ENCODE data around the gene BRF1. TPM values are rescaled to one million over a fixed set of nuclear protein-coding genes. Genes with fewer than 3 reads are reported as not detected.
A peak's percentile ranks its signal among the peaks of the same experiment; 100 is the strongest.

BRF1 gene
- total and polyA plus RNA-seq, 2 of the 13 experiments (the other 11 are each of a cell fraction or from before 2014, with no cell fraction given) = 5.1 to 11.0 TPM

DNA sequence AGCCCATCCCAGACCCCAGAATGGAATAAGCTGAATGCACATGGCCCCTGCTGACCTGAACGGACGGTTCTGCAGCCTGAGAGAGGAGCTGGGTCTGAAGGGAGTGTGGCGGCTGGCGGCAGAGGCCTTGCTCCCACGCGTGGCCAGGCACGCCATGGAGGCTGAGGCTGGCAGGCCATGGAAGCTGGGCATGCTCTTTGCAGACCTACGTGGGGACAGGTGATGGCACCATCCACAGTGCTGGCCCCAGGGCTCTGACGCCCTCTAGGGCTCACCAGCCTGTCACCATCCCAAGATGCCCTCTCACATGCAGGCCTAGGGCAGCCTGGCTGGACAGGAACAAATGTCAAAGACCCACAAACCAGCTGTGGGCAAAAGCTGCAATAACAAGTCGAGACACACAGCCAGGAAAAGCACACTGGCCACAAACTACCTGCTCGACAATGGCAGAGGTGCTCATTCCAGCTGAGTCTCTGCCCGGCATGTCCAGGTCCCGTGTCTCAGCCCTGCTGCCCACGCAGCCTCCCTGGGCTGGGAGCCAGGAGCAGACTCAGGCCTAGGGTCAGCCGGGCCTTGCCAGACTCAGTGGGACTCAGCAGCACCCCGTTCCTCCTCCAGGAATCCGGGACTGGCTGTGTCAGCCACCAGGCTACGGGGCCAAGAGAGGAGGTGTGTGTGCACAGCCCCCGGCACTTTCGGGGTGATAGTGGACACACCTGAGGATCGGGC is 32.8 kb downstream of the BRF1 start (continued):
- TF ChIP-seq ZNF263 (CRISPR knock-in tag; IDR thresholded peaks at IDR 0.05) = no peak
- TF ChIP-seq, protein P1, sequence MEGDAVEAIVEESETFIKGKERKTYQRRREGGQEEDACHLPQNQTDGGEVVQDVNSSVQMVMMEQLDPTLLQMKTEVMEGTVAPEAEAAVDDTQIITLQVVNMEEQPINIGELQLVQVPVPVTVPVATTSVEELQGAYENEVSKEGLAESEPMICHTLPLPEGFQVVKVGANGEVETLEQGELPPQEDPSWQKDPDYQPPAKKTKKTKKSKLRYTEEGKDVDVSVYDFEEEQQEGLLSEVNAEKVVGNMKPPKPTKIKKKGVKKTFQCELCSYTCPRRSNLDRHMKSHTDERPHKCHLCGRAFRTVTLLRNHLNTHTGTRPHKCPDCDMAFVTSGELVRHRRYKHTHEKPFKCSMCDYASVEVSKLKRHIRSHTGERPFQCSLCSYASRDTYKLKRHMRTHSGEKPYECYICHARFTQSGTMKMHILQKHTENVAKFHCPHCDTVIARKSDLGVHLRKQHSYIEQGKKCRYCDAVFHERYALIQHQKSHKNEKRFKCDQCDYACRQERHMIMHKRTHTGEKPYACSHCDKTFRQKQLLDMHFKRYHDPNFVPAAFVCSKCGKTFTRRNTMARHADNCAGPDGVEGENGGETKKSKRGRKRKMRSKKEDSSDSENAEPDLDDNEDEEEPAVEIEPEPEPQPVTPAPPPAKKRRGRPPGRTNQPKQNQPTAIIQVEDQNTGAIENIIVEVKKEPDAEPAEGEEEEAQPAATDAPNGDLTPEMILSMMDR (CRISPR knock-in tag; IDR thresholded peaks at IDR 0.05) = peak; percentile 27; the same call in 1 of the 2 replicates
- TF ChIP-seq, protein P2, sequence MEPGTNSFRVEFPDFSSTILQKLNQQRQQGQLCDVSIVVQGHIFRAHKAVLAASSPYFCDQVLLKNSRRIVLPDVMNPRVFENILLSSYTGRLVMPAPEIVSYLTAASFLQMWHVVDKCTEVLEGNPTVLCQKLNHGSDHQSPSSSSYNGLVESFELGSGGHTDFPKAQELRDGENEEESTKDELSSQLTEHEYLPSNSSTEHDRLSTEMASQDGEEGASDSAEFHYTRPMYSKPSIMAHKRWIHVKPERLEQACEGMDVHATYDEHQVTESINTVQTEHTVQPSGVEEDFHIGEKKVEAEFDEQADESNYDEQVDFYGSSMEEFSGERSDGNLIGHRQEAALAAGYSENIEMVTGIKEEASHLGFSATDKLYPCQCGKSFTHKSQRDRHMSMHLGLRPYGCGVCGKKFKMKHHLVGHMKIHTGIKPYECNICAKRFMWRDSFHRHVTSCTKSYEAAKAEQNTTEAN (CRISPR knock-in tag; conservative IDR thresholded peaks at IDR 0.05) = no peak
- TF ChIP-seq ZNF101 (CRISPR knock-in tag; IDR thresholded peaks at IDR 0.05; ENCODE audit: borderline replicate concordance, low read depth) = no peak
- TF ChIP-seq MTA1 (CRISPR knock-in tag; IDR thresholded peaks at IDR 0.05; ENCODE audit: borderline replicate concordance) = 0 out of 2 replicates have a peak, but pooled peaks have one; percentile 17
- TF ChIP-seq TAF1 (CRISPR knock-in tag; IDR thresholded peaks at IDR 0.05) = no peak
- TF ChIP-seq HOXA9 (CRISPR knock-in tag; IDR thresholded peaks at IDR 0.05; ENCODE audit: borderline replicate concordance) = no peak
- TF ChIP-seq ZZZ3 (CRISPR knock-in tag; IDR thresholded peaks at IDR 0.05; ENCODE audit: borderline replicate concordance) = no peak

DNA sequence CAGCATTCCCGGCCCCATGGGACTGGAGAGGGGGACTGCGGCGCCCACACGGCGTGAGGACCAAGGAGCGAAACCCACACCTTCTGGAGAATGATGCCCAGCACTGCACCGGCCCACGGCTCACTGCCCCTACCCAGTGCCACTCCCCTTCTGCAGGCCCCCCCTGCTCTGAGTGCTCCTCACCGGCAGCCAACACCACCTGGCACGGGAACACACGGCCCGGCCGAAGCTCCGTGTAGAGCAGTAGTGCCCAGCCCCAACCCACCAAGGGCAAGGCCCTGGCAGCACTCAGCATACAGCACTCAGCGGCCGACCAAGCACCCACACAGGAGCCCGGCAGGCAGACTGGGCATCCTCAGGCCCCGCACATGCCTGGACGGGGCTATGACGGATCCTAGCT is 39.0 kb downstream of the BRF1 start:
- no peaks in the 10 kb centered on the region for H3K4me1 ChIP-seq (ENCODE audit: insufficient read depth, low read length)
- no peaks in the 10 kb centered on the region for H4K20me1 ChIP-seq (ENCODE audit: insufficient read depth, low read length)
- FAIRE-seq = no peak
- intact Hi-C loops (cut with micrococcal nuclease; ENCODE audit: unreplicated experiment) (no loop called here), in situ Hi-C loops (cut with HindIII; ENCODE audit: extremely low pct_ligation_motif_present, low pct_unique_long_range_greater_than_20kb) (no loop called here)
- peaks cover 4 to 5% of the 10 kb centered on the region in 2 experiments; a peak in 2 of 5 replicates for H3K36me3 ChIP-seq (replicated peaks in 1 of 2; ENCODE audit: control insufficient read depth in 1 of 2, insufficient read depth in 2 of 2, low read length in 2 of 2)
- POLR2A ChIA-PET = no interaction called here
- 100% methylated on average over 1 of the region's 20 CpGs for WGBS (ENCODE audit: low lambda C conversion rate)
- H3K4me3 ChIP-seq (replicated peaks in 1 of 3; ENCODE audit: insufficient read depth in 1 of 3, low read depth in 2 of 3, low read length in 3 of 3) = no peak overlapping the region
- no peak overlapping the region for H3K27ac ChIP-seq (ENCODE audit: extremely low read length, insufficient read depth, low read length)
- no TSS peak for BruUV-seq (replicated peaks)
- no peak overlapping the region for H3K4me2 ChIP-seq (ENCODE audit: low read depth, low read length)
- H3K9me3 ChIP-seq (ENCODE audit: low read length) = no peaks in the 10 kb centered on the region
- CTCF ChIA-PET (ENCODE audit: low intra/inter-chr PET ratio, low total read pairs) = no interaction called here
- DNase-seq (ENCODE audit: low spot score) = no peak
- H3K27me3 ChIP-seq (ENCODE audit: control insufficient read depth in 1 of 2, insufficient read depth in 2 of 2, low read length in 2 of 2) = no peaks in the 10 kb centered on the region
- H3K79me2 ChIP-seq (ENCODE audit: insufficient read depth, low read length) = no peaks in the 10 kb centered on the region
- no peak overlapping the region for H2AFZ ChIP-seq (ENCODE audit: low read length)
- H3K9ac ChIP-seq (ENCODE audit: insufficient read depth, low read depth, low read length) = no peak overlapping the region
- no peak; the same call in 2 of the 3 replicates for ATAC-seq
- TF ChIP-seq ZNF747 (CRISPR knock-in tag; IDR thresholded peaks at IDR 0.05; ENCODE audit: borderline replicate concordance) (no peak), ZIK1 (CRISPR knock-in tag; IDR thresholded peaks at IDR 0.05; ENCODE audit: borderline replicate concordance, low read depth) (no peak), ZNF788 (CRISPR knock-in tag; IDR thresholded peaks at IDR 0.05; ENCODE audit: borderline replicate concordance) (no peak), PHB2 (IDR thresholded peaks at IDR 0.05; ENCODE audit: partially characterized antibody) (no peak), ZSCAN25 (CRISPR knock-in tag; IDR thresholded peaks at IDR 0.05) (no peak), ZNF75D (CRISPR knock-in tag; IDR thresholded peaks at IDR 0.05; ENCODE audit: borderline replicate concordance) (no peak), GATAD1 (CRISPR knock-in tag; IDR thresholded peaks at IDR 0.05) (no peak), MED13 (CRISPR knock-in tag; IDR thresholded peaks at IDR 0.05) (no peak)
- TF ChIP-seq, protein P3, sequence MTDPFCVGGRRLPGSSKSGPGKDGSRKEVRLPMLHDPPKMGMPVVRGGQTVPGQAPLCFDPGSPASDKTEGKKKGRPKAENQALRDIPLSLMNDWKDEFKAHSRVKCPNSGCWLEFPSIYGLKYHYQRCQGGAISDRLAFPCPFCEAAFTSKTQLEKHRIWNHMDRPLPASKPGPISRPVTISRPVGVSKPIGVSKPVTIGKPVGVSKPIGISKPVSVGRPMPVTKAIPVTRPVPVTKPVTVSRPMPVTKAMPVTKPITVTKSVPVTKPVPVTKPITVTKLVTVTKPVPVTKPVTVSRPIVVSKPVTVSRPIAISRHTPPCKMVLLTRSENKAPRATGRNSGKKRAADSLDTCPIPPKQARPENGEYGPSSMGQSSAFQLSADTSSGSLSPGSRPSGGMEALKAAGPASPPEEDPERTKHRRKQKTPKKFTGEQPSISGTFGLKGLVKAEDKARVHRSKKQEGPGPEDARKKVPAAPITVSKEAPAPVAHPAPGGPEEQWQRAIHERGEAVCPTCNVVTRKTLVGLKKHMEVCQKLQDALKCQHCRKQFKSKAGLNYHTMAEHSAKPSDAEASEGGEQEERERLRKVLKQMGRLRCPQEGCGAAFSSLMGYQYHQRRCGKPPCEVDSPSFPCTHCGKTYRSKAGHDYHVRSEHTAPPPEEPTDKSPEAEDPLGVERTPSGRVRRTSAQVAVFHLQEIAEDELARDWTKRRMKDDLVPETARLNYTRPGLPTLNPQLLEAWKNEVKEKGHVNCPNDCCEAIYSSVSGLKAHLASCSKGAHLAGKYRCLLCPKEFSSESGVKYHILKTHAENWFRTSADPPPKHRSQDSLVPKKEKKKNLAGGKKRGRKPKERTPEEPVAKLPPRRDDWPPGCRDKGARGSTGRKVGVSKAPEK (CRISPR knock-in tag; IDR thresholded peaks at IDR 0.05; ENCODE audit: borderline replicate concordance) = no peak

Data from HepG2 (cell line).